ENCODE data around the gene RBM23. TPM values are rescaled to one million over a fixed set of nuclear protein-coding genes. Genes with fewer than 3 reads are reported as not detected.
A peak's percentile ranks its signal among the peaks of the same experiment; 100 is the strongest.

RBM23 gene
- total and polyA plus RNA-seq, 9 of the 15 experiments (the other 6 are each of a cell fraction or from before 2014, with no cell fraction given): 46.0 to 102 (median 58.5) TPM

DNA sequence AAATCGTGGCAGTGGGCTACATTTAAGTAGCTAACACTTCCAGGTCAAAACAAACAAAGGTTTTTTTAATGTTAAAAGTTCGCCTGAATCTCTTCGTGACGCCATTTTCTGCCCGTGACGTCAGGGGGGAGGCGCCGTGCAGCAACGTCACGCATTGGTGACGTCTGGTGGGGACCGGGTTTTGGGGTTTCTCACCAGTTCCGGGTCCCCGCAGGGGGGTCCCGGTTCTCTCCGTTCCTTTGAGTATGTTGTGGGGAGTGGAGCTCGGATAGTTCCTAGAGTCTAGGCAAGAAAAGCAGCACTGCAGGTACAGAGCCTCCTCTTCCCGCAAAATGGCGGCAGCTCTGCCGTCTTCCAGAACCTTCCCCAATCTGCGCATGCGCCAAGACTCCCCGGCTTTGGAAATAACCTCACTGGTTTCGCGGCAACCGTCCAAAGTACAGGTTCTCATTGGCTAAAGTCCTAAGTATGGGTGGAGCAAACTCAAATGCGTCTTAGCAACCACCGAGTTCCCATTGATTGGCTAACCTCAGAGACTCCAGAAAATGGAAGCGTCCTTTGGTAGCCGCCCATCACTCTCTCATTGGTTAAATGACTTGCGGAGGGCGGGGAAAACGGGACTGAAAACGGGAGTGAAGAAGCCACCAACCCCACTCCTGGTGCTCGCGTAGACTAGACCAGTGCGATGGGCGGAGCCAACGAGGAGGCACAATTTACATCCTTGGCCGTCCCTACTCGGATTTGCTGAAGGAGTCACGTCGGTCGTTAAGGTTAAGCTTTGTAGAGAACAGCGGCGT lies at the start of gene RBM23 (continued):
- TF ChIP-seq RUNX1 (IDR thresholded peaks at IDR 0.05; ENCODE audit: low read depth) (no peak), RBBP5 (IDR thresholded peaks at IDR 0.05; ENCODE audit: borderline replicate concordance, insufficient read depth, low read length, poor library complexity, severe bottlenecking) (peak; percentile 66), MEIS2 (IDR thresholded peaks at IDR 0.05; ENCODE audit: partially characterized antibody) (peak; percentile 92), SAFB2 (IDR thresholded peaks at IDR 0.05; ENCODE audit: borderline replicate concordance, low read depth, low read length, severe bottlenecking) (no peak), DNMT1 (IDR thresholded peaks at IDR 0.05) (no peak), SRSF9 (IDR thresholded peaks at IDR 0.05; ENCODE audit: borderline replicate concordance, low read depth, low read length) (no peak), BRD9 (IDR thresholded peaks at IDR 0.05; ENCODE audit: low read depth, partially characterized antibody) (no peak), ZNF79 (CRISPR knock-in tag; IDR thresholded peaks at IDR 0.05; ENCODE audit: low read depth) (no peak), TEAD4 (IDR thresholded peaks at IDR 0.05; ENCODE audit: low read length) (0 out of 2 replicates have a peak, but pooled peaks have one; percentile 12), TEAD4 (CRISPR knock-in tag; IDR thresholded peaks at IDR 0.05; ENCODE audit: borderline replicate concordance) (no peak), RHOXF2B (CRISPR knock-in tag; conservative IDR thresholded peaks at IDR 0.05) (no peak), XRCC3 (IDR thresholded peaks at IDR 0.05) (no peak), FOXM1 (IDR thresholded peaks at IDR 0.05; ENCODE audit: low read depth) (no peak), FOXM1 (CRISPR knock-in tag; IDR thresholded peaks at IDR 0.05; ENCODE audit: low read depth) (no peak), MAFG (tag; conservative IDR thresholded peaks at IDR 0.05) (no peak), TAF15 (IDR thresholded peaks at IDR 0.05; ENCODE audit: low read depth, low read length) (no peak)
- TF ChIP-seq, protein P1, sequence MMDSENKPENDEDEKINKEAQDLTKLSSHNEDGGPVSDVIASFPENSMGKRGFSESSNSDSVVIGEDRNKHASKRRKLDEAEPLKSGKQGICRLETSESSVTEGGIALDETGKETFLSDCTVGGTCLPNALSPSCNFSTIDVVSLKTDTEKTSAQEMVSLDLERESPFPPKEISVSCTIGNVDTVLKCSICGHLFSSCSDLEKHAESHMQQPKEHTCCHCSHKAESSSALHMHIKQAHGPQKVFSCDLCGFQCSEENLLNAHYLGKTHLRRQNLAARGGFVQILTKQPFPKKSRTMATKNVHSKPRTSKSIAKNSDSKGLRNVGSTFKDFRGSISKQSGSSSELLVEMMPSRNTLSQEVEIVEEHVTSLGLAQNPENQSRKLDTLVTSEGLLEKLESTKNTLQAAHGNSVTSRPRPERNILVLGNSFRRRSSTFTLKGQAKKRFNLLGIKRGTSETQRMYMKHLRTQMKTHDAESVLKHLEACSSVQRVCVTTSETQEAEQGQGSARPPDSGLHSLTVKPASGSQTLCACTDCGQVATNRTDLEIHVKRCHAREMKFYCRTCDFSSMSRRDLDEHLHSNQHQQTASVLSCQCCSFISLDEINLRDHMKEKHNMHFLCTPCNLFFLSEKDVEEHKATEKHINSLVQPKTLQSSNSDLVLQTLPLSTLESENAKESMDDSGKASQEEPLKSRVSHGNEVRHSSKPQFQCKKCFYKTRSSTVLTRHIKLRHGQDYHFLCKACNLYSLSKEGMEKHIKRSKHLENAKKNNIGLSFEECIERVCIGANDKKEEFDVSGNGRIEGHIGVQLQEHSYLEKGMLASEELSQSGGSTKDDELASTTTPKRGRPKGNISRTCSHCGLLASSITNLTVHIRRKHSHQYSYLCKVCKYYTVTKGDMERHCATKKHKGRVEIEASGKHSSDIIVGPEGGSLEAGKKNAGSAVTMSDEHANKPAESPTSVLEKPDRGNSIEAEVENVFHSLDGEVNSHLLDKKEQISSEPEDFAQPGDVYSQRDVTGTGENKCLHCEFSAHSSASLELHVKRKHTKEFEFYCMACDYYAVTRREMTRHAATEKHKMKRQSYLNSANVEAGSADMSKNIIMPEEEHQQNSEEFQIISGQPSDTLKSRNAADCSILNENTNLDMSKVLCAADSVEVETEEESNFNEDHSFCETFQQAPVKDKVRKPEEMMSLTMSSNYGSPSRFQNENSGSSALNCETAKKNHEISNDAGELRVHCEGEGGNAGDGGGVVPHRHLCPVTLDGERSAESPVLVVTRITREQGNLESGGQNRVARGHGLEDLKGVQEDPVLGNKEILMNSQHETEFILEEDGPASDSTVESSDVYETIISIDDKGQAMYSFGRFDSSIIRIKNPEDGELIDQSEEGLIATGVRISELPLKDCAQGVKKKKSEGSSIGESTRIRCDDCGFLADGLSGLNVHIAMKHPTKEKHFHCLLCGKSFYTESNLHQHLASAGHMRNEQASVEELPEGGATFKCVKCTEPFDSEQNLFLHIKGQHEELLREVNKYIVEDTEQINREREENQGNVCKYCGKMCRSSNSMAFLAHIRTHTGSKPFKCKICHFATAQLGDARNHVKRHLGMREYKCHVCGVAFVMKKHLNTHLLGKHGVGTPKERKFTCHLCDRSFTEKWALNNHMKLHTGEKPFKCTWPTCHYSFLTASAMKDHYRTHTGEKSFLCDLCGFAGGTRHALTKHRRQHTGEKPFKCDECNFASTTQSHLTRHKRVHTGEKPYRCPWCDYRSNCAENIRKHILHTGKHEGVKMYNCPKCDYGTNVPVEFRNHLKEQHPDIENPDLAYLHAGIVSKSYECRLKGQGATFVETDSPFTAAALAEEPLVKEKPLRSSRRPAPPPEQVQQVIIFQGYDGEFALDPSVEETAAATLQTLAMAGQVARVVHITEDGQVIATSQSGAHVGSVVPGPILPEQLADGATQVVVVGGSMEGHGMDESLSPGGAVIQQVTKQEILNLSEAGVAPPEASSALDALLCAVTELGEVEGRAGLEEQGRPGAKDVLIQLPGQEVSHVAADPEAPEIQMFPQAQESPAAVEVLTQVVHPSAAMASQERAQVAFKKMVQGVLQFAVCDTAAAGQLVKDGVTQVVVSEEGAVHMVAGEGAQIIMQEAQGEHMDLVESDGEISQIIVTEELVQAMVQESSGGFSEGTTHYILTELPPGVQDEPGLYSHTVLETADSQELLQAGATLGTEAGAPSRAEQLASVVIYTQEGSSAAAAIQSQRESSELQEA (IDR thresholded peaks at IDR 0.05; ENCODE audit: low read depth): no peak
- TF ChIP-seq, protein P2, sequence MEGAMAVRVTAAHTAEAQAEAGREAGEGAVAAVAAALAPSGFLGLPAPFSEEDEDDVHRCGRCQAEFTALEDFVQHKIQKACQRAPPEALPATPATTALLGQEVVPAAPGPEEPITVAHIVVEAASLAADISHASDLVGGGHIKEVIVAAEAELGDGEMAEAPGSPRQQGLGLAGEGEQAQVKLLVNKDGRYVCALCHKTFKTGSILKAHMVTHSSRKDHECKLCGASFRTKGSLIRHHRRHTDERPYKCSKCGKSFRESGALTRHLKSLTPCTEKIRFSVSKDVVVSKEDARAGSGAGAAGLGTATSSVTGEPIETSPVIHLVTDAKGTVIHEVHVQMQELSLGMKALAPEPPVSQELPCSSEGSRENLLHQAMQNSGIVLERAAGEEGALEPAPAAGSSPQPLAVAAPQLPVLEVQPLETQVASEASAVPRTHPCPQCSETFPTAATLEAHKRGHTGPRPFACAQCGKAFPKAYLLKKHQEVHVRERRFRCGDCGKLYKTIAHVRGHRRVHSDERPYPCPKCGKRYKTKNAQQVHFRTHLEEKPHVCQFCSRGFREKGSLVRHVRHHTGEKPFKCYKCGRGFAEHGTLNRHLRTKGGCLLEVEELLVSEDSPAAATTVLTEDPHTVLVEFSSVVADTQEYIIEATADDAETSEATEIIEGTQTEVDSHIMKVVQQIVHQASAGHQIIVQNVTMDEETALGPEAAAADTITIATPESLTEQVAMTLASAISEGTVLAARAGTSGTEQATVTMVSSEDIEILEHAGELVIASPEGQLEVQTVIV (CRISPR knock-in tag; IDR thresholded peaks at IDR 0.05; ENCODE audit: borderline replicate concordance): peak; percentile 68; the same call in 1 of the 2 replicates

Measured in K562 (cell line).